Hematopoietic multipotent progenitor cell treated with erythropoietin and hydrocortisone succinate and interleukin-3 and kit ligand, for 17 days (in vitro differentiated cells): ENCODE data around the gene TMEM252.
A peak's percentile ranks its signal among the peaks of the same experiment; 100 is the strongest.

Experiments used
- DNase-seq: peaks from one replicate; pipeline ENCODE4 v3.0.0-alpha.2; 2015; ENCODE audit warnings: low spot score

Gene TMEM252, protein sequence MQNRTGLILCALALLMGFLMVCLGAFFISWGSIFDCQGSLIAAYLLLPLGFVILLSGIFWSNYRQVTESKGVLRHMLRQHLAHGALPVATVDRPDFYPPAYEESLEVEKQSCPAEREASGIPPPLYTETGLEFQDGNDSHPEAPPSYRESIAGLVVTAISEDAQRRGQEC

DNA sequence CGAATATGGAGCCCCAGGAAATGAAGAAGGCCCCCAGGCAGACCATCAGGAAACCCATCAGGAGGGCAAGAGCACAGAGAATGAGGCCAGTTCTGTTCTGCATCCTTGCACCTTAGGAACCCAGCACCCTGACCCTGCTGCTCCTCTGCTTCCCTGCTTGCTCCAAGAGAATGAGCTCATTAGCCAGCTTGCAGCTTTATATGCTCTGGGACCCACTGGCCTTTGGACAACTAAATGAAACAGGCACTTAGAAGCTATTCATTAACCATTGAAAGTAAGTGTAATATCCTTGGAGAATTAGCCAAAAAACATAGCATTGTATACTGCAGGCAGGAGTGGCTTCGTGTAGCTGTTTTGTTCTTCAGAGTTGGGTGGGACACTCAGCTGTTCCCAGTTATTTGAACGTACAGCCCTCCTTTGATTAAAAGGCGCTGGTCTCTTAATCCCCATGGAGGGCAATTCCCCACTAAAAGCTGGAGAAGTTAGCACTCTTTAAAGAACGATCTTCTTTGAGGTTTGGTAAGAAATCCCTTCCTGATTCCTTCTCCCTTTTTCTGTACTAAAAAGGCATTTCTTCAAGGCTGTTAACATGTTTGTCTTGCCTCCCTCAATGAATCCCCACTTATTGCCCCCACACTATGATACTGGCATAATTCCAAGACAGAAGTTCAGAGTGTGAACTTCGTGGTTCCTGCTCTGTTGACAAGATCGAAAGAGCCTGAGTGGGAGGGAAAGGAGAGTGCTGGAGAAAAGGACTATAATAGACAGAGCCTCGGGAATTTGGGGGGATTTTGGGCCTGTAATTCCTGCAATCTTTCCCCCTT lies at the start of gene TMEM252:
Gene TMEM252, minus strand, starts transcription at position 172 of the 824 bp plus-strand sequence. Its CDS starts 69 bp downstream, at position 103.
- DNase-seq, result no peak

- DNase-seq, result no peak
These were observed 44.5 kb upstream of the TMEM252 start for GRCh38 chr9:68585034-68585761.

DNA sequence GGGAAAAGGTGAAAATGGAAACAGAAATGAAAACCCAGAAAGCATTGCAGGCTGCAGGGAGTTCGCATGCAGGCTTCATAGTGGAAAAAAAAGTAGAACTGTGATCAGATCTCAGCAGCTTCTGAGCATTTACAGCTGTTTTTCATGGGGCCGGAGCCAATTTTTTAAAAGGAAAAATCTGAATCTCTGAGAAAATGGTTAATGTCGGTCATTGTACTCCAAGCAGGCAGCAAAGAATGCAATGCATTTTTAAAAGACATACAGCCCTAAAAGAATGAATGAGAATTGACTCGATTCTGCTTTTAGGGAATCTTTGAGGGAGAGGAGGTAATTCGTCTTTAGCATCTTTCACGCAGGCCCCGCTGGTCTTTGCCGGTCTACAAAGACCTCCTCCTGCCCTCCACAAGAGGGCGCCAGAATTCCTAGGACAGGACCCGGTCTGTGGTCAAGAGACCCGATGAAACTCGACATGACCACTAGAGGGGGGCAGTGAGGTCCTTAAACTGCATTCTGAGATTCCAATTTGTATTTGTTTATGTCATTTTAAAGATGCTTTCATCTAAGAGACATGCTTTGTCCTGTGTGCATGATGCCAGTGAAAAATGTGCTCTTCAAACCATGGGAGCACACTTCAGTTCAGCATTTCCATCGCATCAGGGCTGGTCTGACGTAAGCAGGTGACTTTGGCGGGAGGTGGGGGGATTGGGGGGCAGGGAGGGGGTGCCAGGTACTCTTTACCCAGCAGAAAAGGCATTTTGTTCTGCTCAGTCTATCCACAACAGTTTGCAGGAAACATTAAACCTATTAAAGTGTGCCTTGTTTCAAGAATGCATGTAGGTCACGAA lies 43.7 kb upstream of the TMEM252 start:
- DNase-seq, result peak; percentile 93

GRCh38 chr9:68581696-68582095 lies 41.0 kb upstream of the TMEM252 start:
- DNase-seq, result no peak

DNA sequence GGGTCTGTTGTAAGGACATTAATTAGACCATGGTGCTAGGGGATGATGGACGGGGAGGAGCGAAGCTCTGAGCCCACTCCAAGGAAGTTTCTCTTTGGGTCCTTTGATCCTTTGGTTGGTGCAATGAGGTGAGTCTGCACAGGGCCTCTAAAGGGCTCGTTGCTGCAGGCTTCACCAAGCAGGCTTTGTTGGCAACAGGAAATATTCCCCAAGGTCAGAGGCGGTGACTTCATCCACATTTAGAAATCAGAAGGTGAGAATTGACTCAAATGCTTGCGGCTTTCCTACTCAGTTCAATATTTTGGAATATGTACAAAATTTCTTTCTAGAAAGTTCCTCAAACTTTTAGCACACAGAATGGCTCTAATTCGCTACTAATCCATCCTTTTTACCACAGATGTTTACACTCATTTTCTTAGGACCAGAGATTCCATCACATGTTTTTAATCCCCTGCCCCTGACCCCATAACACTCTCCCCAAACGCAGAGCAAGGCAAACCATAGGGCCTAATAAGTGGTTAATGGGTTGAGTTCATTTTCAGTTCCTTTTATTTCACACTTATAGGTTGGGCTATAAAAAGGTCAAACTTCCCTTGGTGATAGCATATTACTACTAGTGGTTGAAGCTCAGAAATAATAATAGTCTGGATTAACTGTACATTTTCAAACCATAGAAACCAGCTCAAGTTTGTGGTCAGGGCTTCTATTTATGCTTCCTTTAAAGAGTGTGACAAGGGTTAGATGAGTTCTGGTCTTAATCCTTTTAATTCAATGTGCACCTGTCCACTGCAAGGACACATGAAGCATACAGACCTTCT lies 37.3 kb upstream of the TMEM252 start:
- DNase-seq, result no peak

GRCh38 chr9:68575817-68576216 lies 35.1 kb upstream of the TMEM252 start:
- DNase-seq, result no peak

DNA sequence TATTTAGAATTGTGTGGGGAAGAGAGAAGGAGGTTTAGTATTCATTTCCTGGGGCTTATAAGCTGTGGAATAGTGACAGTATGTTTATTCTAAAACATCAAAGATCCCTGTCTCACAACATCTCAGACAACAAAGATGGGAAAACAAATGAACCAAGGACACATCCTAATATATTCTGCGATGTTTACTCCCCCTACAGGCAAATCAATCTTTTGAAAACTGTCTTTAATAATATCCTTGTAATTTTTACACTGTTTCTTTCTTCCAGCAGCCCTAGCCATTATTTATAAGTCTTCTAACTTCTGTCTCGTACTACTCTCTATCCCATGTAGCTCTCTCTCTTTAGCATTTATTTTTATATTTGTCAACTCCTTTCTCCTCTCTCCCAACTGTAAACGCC lies 33.5 kb upstream of the TMEM252 start:
- DNase-seq, result no peak

- DNase-seq, result no peak
These were observed 26.9 kb upstream of the TMEM252 start for GRCh38 chr9:68567565-68567964.

- DNase-seq, result no peak
These were observed 21.8 kb upstream of the TMEM252 start for GRCh38 chr9:68562461-68562860.

GRCh38 chr9:68560071-68560844 lies 19.6 kb upstream of the TMEM252 start:
- peak; percentile 53 for DNase-seq

DNA sequence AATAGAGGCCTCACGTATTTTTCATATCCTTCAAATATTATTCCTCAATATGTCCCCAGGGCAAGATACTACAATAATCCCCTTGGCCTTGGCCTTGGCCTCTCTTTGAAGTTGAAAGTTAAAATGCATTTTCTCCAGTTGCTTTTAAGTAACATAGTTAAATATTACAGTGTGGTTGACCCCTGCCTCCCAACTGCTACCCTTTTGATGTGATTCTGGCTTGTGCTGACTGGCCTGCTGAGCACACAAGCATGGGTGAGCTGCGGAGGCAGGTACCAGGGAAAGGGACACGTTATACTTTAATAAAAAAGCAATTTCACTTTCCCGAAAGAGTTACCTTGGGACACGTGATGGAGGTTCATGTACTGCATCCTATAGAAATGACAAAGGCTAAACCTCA lies 17.9 kb upstream of the TMEM252 start:
- DNase-seq, result no peak

GRCh38 chr9:68555437-68556150 lies 14.9 kb upstream of the TMEM252 start:
- no peak for DNase-seq

GRCh38 chr9:68552700-68553476 lies 12.2 kb upstream of the TMEM252 start:
- DNase-seq, result no peak

- no peak for DNase-seq
These were observed 10.5 kb upstream of the TMEM252 start for GRCh38 chr9:68551191-68551590.

- no peak for DNase-seq
These were observed 7.6 kb upstream of the TMEM252 start for GRCh38 chr9:68548241-68548640.

GRCh38 chr9:68547417-68547816 lies 6.7 kb upstream of the TMEM252 start:
- DNase-seq, result no peak

- no peak for DNase-seq
These were observed 6.1 kb upstream of the TMEM252 start for GRCh38 chr9:68546596-68547390.
